GM13977 (cell line): ENCODE data around the gene PRKCB.

Experiments used
- DNase-seq: peaks from one replicate; pipeline ENCODE4 v3.0.0; 2012; ENCODE audit warnings: low spot score
- CTCF ChIP-seq: IDR thresholded peaks from 2 replicates; pipeline ENCODE4 v1.5.1; 2012; ENCODE audit warnings: mild to moderate bottlenecking, control low read depth; ENCODE audit not compliant: insufficient read depth; ENCODE audit errors: extremely low read depth, missing control alignments
- in situ Hi-C: fragments of 300-500 bp; cut with MboI; formaldehyde crosslinking; loops from one replicate; pipeline ENCODE4 v1.12.0; 2022; ENCODE audit warnings: low sequenced_read_pairs, low pct_unique_long_range_greater_than_20kb, mixed read lengths, inconsistent platforms; ENCODE audit not compliant: unreplicated experiment

PRKCB gene

DNA sequence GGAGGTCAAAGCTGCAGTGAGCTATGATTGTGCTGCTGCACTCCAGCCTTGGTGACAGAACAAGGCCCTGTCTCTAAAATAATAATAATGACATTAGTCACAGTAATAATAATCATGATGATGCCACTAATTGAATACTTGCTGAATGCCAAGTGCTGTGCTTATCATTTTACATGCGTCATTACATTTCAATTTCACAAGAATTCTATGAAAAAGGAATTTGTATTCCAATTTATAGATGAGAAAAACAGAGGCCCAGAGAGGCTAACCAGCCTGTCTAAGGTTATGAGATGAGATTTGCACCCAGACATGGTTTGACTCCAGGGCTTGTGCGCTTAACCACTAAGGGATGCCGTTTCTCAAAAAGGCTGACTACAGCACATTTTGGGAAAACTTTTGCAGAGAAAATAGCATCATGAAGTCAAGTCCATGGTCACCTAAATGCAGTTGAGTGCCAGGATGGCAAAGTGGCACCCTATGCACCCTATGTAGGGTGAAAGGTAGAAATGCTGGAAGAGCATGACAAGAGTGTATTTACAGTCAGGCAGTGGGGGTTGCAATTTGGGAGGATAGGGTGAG lies 276.0 kb downstream of the PRKCB start:
- DNase-seq, result no peak
- no peak for TF ChIP-seq CTCF
- in situ Hi-C loops, result no loop called here

DNA sequence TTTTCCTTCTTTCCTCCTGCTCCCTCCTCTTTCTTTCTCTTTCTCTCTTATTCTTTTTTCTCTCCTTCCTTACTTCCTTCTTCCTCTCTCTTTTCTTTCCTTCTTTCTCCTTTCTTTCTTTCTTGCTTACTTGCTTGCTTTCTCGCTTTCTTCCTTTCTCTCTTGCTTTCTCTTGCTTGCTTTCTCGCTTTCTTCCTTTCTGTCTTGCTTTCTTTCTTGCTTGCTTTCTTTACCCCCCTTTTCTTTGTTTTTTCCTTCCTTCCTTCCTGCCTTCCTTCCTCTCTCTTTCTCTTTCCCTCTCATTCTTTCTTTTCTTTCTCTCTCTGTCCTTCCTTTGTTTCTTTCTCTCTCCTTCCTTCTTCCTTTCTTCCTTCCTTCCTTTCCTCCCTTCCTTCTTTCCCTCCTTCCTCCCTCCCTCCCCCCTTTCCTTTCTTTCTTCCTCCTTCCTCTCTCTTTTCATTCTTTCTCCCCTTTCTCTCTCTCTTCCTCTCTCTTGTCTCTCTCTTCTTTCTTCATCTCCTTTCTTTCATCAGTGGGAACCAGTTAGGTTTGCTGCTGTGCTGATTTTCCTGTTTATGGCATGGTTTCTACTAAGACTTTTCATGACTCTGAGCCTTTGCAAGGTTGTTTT lies 277.4 kb downstream of the PRKCB start:
- no peak for TF ChIP-seq CTCF
- DNase-seq, result no peak
- in situ Hi-C loops, result no loop called here

DNA sequence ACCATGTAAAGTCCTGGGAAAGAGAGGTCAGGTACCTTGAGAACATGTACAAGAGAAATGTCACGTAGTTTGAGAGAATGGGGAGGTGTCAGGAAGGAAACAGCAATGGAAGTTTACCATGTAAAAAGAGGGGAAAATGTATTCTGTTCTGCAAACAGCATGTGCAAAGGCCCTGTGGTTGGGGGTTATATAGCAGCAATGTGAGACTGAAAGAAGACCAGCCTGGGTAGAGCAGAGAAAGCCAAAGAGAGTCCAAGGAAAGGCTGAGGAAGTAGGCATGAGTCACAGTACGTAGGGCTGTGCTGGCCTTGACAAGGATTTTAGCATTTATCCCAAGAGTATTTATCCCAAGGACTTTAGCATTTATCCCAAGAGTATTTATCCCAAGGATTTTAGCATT lies 279.1 kb downstream of the PRKCB start:
- no peak for DNase-seq
- in situ Hi-C loops, result no loop called here

GRCh38 chr16:24116046-24116776 lies 280.4 kb downstream of the PRKCB start:
- no peak for DNase-seq
- in situ Hi-C loops, result no loop called here

More for the DNA sequence above, 279.1 kb downstream of the PRKCB start:
- no peak for TF ChIP-seq CTCF

DNA sequence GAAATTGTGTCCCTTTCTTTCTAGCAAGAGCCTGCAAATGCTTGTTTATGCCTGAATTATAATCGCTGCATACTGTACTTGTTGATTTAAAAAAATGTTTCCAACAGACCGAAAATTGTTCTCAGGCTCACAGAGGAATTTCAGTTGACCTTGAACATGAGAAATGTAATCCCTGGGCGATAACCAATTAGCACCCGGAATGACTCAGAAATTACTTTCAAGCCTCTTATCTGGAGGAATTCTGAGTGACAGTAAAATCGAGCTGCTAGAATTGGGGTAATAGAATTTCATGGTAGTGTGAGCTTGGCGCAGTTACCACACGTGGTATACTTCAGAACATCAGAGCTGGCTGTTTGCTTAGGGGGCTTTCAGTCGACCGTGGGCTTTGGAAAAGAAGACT lies 281.2 kb downstream of the PRKCB start:
- no peak for TF ChIP-seq CTCF
- in situ Hi-C loops, result no loop called here
- DNase-seq, result no peak

More at GRCh38 chr16:24116046-24116776, 280.4 kb downstream of the PRKCB start:
- TF ChIP-seq CTCF, result no peak

- no peak for TF ChIP-seq CTCF
- in situ Hi-C loops, result no loop called here
Observed at GRCh38 chr16:24117680-24118079, 281.9 kb downstream of the PRKCB start.

More at GRCh38 chr16:24117680-24118079, 281.9 kb downstream of the PRKCB start:
- DNase-seq, result no peak
